T-helper 1 cell (primary cell): ENCODE measurements around the gene C4orf54.

Source experiments
- DNase-seq, 5 donors: peaks; one replicate each; pipeline ENCODE4 v3.0.0-alpha.2; 2012 to 2020
- total RNA-seq, 4 donors: gene quantifications; one replicate each; lab custom pipeline; 2026; lab: John Stamatoyannopoulos, UW

The C4orf54 gene
- total RNA-seq, result 0 reads per million in 4 donors

DNA sequence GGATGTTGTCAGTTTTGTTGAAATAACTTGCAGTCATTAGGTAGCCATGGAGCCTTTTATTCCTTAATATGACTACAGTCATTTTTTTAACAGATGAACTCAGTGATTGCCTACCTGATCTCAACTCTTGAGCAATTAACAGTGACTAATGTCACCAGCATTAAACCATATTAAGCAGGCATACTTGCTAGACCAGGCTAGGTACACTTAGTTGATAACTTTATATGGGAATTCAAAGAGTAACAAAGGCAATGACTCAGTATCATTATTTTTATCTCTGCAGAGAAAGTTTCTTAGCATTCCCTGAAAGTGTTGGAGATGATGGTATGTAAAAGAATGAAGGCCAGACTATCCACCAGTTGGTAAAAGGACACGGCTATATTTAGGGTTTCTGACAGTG is at the start of gene C4orf54:
Gene C4orf54, minus strand, starts transcription at position 31 of the 400 bp plus-strand sequence. CDS start 3,180 bp downstream, outside the sequence.
- no peak for DNase-seq

DNA sequence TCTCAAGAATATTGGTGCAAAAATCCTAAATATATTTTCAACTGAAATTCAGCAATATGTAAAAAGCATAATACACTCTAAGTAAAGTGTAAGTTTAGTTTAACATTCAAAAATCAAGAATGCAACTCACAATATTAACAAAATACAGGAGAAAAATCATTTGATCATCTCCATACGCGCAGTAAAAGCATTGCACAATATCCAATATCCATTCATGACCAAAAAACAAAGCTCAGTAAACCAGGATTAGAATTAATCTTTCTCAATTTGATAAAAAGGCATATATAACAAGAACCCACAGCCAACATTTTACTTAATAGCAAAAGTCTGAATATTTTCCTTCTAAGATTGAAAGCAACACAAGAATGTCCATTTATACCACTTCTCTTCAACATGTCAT is 48.3 kb upstream of the C4orf54 start:
- DNase-seq, result no peak

DNA sequence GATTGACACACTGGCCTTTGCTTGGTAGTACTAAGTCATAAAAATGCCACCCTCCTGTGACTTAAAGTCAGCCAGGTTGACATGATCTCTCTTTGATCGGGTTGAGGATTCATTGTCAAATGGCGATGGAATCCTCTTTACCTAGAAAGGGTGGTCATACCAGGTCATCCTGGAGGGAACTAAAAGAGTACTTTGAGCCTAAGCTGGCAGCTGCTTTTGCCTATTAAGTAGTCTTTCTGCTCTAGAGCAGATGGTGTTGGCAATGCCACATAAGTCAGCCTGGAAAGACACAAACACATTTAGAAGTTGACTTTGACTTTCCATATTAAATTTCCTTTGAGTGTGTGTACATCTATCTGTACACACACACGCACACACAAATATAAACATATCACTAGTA is 39.2 kb upstream of the C4orf54 start:
- DNase-seq, result no peak

DNA sequence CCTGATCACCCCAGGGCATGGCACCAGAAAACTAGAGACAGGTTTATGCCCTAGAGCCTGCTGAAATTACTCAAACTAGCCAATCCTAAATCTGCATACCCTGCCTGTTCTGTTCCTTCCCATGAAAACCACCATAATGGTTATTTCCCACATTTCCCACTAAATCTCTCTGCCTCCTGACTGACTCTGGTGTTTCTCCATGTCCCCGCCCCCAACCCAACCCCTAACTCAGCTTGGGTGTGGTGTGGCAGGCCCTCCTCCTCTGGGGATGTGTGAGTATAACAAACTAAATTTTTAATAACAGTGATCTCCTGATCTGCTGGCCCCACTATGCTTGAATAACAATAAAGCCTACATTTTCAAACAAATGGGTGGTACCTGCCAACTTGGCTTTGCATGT is 35.5 kb upstream of the C4orf54 start:
- DNase-seq, result no peak

DNA sequence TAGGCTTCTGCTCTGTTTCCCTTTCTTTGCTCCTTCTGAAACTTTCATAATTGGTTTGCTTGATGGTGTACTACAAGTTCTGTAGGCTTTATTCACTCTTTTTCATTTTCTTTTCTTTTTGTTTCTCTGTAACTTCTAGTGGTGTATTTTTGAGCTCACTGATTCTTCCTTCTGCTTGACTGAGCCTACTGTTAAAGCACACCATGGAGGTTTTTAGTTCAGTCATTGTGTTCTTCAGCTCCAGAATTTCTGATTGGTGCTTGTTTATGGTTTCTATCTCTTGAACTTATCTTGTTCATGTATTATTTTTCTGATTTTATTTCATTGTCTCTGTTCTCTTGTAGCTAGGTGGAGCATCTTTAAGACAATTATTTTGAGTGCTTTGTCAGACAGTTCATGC is 33.4 kb upstream of the C4orf54 start:
- no peak for DNase-seq

DNA sequence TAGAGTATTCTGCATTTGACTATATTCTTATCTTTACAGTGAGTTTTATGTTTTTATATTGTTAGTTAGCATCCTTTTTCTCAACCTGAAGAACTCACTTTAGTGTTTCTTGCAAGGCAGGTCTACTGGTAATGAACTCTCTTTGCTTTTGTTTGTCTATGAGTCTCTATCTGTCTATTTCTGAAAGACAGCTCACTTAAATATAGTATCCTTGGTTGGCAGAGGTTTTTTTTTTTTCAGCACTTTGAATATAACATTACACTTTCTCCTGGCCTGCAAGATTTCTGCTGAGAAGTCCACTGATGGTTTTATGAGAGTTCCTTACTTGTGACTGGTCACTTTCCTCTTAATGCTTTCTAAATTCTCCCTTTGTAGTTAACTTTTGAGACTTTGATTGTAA is 32.8 kb upstream of the C4orf54 start:
- no peak for DNase-seq

DNA sequence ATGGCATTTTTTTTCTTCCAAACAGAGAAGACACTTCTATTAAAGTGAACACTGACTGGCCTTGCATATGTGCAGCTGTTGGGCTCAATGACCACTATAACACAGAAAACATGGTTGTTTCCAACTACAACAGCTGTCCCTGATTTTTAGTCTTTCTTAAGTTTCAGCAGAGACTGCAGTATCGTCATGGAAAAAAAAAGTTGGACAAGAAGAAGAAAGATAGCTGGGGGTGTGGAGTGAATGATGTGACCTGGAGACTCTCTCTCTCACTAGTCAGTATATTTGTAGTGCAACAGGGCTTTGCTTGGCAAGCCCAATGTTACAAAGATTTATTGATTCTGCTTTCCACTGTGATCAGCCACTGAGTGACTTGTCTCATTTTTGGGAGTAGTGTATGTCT is 29.5 kb upstream of the C4orf54 start:
- no peak for DNase-seq

DNA sequence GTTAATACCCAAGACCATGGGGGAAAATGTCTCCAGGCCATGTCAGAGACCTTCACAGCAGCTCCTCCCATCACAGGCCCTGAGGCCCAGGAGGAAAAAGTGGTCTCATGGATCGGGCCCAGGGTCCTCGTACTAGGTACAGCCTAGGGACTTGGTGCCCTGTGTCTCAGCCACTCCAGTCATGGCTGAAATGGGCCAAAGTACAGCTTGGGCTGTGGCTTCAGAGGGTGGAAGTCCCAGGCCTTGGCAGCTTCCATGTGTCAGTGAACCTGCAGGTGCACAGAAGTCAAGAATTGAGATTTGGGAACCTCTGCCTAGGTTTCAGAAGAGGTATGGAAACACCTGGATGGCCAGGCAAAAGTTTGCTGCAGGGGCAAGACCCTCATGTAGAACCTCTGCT is 27.6 kb upstream of the C4orf54 start:
- no peak for DNase-seq

DNA sequence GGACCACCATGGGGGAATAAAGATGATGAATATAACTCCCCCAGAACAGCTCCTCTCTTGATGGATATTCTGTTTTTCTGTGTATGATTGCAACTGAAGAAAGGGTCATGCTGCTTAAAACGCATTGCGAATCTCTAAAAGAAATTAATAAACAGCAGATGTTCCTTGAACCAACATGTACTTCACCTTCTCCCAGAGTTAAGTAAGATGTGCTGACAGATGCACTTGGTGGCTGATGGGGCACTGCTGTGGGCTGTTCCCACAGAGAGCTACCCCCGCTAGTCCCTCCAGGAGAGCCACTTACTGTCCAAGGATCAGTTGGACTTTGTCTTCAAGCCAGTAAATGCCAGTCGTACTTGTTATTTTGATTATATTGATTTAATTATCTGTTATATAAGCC is 26.3 kb upstream of the C4orf54 start:
- no peak for DNase-seq

DNA sequence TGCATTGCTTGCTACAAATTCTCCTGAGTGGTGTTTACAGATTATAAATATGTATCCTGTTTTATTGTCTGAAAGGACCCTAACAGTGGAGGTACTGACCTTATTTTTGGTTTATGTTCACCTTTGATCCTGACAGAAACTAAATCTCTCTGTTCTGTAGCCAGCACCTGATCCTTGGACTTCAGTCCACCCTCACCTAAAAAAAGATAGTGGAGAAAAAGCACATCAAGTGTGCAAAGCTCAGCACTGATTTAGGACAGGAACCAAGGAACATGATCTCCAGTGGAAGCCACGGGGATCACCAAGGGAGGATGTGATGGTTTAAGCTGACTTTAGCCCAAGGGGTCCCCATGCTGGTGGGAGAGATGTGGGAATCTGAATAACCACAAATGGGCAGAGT is 22.3 kb upstream of the C4orf54 start:
- DNase-seq, result no peak

DNA sequence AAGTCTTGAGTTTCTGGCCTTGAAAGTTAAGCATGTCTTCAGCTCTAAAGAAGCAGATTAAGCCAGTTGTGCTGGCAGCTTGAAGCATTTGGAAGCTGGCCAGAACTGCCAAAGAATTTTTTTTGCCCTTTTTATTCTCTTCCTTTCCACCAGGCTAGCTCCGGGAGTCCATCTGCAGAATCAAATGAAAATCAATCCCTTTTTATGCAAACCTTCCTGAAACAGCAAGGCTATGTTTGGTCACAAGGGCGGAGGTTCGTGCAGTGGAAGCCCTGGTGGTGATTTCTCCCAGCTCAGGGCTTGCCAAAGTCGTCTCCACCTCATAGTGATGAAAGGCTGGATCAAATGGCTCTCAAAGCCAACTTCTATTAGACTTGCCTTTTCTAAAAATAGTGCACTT is 21.6 kb upstream of the C4orf54 start:
- no peak for DNase-seq

DNA sequence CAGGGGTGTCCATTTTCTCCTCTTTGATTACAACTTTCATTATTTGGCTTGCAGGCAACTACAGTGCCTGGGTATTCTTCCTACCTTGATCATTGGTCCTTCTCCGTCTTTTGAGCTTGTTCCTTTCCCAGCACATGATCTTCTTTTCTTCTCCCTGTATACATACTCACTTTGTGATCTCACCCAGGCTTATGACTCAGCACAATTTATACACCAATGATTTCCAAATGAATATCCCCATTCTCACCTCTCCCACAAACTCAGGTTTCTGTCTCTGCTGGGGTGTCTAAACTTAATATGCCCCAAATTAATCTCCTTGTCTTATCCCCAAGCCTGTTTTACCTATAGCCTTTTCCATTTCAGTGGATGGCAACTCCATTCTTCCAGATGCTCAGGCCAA is 19.5 kb upstream of the C4orf54 start:
- no peak for DNase-seq

DNA sequence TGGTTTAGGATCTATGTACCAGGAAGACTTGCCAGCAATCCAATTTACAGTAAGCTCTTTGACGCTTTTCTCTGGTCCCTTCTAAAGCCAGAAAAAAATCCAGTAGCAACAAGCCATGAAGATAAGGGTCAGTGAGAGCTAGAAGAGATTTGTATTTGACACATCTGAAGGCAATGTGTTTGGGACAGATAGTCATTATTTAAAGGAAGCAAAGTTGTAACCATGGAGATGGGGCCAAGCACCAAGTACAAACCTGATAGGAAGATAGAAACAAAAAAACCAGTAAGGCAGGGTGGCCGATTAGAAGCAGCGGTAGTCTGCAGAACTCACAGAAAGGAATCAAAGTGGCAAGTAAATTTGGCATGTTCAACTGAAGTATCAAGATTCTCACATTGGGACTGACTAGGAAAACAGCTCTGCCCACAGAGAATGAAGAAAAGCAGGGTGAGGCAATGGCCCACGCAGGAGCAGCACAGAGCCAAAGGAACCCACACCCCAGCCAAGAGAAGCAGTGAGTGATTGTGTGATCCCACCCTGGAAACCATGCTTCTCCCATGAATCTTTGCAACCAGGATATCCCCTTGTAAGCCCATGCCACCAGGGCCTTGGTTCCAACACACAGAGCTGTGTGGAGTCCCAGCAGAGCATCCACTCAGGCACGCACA is 12.9 kb upstream of the C4orf54 start:
- DNase-seq, result no peak

DNA sequence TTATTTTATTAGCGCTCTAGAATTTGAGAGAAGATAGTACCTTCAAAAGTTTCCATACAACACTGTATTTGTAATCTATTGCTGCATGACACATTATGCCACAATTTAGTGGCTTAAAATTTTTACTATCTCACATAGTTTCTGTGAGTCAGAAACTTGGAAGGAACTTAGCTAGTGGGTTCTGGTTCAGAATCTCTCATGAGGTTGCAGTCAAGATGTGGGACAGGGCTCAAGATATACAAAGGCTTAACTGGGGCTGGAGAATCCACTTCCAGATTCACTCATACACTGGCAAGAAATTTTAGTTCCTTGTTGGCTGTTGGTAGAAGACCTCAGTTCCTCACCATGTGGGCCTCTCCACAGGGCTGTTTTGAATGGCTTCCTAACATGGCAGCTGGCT is 11.5 kb upstream of the C4orf54 start:
- no peak for DNase-seq

DNA sequence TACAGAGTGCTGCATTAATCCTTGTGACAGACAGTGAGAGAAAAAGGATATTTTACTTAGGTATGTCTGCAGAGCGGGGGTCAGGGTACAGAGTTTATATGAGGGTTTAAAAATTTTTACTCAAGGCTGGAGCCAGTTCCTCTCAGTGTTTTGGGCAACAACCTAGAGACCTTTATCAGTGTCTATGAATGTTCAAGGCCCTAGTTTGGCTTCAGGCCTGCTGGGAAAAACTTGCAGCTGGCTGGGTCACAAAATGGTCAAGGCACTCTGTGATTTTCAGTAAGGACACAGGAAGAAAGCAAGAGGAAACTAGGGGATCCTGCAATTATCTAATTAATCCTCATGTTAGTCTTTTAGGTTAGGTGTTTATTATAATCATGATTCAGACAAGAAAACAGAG is 10.8 kb upstream of the C4orf54 start:
- DNase-seq, result no peak

DNA sequence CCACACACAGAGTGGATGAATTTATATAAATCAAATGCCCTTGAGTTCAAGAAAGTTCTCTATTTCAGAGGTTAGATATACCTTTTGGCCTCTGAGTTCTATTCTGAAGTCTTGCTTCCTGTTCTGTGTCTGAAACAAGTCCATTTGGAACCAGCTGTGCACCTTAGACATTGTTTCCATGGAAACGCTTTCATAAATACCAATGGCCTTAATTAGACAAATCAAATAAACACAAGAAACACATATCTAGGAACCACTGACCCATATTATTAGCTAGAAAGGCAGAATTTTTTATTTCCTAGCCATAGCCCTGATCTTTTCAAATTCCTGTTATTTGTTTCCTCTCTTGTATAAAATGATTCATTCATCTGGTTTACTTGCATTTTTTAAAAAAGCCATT is 8.4 kb upstream of the C4orf54 start:
- DNase-seq, result no peak

DNA sequence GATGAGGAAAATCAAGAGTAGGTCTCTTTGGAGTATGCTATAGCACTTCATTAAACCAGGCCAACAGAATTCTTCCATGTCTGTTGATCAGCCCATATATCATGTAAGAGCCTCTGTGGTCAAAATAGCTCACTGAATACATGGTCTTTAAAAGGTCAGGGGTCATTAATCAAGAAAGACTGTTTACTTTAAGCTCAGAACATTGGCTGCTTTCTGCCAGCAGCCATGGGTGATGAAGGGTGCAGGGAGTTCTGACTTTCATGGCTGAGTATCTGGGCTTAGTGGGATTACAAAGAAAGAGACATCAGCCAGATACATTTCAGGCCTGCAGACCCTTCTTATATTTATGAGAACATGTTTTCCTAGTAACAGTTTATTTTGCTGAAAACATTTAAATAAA is 7.1 kb upstream of the C4orf54 start:
- DNase-seq, result no peak

DNA sequence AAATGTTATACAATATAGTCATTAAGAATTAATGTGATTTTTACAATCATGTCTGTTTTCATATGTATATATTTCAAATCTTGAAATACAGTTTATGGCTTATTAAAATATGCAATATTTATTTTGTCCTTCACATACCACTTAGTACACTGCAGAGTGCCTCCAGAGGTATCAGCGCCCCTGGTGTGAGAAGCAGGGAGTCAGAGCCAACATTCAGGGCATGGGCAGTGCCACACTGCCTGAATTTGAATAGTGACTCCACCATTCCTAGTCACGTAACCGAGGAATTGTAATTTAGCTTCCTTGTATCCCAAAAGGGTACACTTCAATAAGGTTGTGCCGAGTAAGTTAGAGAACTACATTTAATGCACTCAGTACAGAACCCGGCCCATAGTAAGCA is 4.3 kb upstream of the C4orf54 start:
- DNase-seq, result no peak

DNA sequence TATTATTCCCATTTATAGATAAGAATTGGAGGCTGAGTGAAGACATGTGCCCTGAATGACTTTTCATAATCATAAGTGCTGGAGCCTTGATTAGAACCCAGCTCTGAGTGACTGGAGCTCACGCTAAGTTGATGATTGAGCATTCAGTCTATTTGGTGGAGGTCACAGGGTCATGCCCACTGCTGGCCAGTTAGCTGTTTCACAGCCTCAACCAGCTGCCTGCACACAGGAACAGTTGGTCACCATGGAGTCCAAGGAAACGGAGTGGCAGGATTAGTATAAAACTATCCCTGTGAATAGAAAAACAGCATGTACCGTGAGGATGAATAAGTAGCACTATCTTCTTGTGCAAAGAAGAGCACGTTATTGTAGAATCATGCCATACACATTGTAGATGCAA is 1.0 kb upstream of the C4orf54 start:
- DNase-seq, result no peak

DNA sequence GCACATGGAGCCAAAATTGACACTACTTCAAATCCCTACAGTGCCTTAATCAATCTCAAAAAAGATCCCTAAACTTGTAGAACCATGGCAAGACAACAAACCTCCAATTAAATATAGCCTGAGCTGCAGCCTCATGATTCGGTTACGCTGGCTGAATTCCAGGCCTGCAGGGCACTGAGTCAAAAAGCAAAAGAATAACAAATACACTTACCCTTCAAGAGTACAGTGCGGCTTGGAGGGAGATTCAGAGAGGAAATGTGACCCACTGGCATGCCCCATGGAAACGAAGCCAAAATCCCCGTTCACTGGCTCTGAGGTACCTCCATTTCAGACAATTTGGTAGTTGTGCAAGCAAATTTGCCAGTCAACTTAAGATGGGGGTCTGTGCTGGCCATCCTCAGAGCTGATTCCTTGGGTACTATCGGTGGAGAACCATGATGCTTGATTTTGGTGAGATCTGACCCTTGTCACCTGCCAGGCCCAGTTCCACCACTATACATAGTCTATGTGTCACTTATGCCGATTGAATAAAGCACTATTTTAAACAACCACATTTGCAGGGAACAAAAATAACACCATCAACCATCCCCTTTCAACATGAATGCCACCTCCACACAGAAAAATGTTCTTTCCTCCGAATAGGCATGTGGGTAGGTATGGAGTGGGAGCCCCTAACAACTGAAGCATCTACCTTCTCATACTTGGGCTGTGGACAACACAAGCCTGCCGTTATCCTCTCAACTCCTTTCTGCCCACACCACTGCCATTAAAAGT is 2.1 kb downstream of the C4orf54 start:
- DNase-seq, result no peak

DNA sequence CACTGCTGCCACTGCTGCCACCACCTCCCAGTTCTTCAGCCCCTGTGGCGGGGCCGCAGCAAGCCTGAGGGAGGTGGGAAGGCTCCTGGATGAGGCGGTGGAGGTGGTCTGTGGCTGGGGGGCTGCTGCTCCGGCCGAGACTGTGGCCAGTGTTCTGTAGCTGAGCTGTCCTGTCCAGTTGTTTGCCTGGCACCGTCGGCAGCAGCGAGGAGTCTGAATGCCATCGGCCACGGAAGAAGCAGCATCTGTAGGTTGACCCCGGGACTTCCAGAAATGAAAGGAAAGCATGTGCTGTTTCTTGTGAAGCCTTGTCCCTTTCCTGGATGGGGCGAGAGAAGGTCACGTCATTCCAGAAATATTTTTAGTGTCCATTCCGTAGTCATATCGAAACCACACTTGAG is 3.3 kb downstream of the C4orf54 start:
- DNase-seq, result no peak

DNA sequence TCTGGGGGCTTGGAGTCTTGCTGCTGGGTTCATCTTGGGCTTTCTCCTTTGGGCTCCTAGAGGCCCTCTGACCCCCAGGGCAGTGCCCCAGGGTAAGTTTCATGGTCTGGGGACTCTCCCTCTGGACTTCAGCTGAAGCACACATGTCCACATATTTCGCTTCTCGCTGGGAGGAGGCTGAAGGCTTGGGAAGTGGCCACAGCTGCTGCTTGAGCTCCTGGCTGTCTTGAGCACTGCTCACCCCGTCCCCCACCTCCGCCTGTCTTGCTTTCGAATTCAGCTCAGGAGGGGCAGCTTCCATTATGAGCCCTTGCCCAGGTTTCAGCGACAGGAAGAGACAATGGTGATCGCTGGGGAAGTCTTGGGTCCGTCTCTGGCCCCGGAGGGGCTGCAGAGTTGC is 3.7 kb downstream of the C4orf54 start:
- no peak for DNase-seq

DNA sequence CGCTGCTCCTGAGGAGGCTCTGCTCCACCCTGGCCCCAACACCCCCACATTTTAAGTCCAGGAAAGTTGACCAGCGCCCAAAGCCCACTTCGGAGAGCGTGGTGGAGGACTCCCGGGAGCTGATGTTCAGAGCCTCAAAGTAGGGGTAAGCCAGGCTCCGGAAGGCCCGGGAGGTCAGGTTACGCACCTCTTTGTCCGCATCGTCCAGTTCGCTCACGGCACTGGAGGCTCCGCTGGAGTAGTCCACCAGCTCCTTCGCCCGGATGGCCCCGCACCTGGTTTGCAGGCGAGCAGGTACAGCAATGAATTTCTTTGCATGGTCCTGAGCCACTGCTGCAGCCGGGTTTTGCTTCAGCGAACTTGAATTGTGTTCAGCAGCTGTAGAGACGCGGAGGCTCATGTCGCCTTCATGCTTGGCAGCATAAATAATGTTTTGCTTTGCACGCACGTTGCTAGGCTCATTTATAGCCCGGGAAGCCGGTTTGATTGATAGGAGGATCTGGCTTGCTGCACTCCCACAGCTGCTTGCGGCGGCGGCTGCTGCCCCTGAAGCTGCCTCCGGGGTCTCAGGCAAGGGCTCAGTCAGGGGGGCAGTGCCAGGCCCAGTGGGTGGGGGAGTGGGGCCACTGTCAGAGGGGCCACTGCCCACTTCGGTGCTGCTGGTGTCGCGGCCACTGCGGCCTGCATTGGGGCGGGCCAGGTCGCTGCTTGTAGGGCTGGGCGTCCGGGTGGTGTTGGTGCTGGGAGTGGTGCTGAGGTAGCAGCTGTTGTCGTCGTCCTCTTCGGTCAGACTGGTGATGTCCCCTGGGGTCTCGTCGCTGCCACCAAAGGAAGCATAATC is 4.8 kb downstream of the C4orf54 start:
- DNase-seq, result no peak
